Measurements from ENCODE around the gene SRRM3.

GRCh38 chr7:76286842-76287403 lies 85.2 kb downstream of the SRRM3 start:
- TF ChIP-seq CTCF (IDR thresholded peaks at IDR 0.05), result no peak
- TF ChIP-seq MAX (IDR thresholded peaks at IDR 0.05), result no peak
- TF ChIP-seq MAZ (IDR thresholded peaks at IDR 0.05; ENCODE audit: borderline replicate concordance, low read depth, low read length), result no peak
- no peak for TF ChIP-seq JUN (IDR thresholded peaks at IDR 0.05)
- TF ChIP-seq HMGXB4 (CRISPR knock-in tag; IDR thresholded peaks at IDR 0.05; ENCODE audit: borderline replicate concordance), result no peak
- TF ChIP-seq EP300 (IDR thresholded peaks at IDR 0.05), result no peak
- TF ChIP-seq TP53 (CRISPR knock-in tag; IDR thresholded peaks at IDR 0.05), result no peak
- no peak for TF ChIP-seq CBX2 (IDR thresholded peaks at IDR 0.05; ENCODE audit: borderline replicate concordance, low read depth)
- no peak for TF ChIP-seq CBX8 (IDR thresholded peaks at IDR 0.05)
- TF ChIP-seq POLR2A (IDR thresholded peaks at IDR 0.05; ENCODE audit: low read length), result no peak
- TF ChIP-seq JUNB (IDR thresholded peaks at IDR 0.05), result no peak
